Measurements from ENCODE around the gene DMD. TPM values are rescaled to one million over a fixed set of nuclear protein-coding genes. Genes with fewer than 3 reads are reported as not detected.

Gene DMD
- total and polyA plus RNA-seq, 8 donors: 6.8 to 117 (median 44.2) TPM

DNA sequence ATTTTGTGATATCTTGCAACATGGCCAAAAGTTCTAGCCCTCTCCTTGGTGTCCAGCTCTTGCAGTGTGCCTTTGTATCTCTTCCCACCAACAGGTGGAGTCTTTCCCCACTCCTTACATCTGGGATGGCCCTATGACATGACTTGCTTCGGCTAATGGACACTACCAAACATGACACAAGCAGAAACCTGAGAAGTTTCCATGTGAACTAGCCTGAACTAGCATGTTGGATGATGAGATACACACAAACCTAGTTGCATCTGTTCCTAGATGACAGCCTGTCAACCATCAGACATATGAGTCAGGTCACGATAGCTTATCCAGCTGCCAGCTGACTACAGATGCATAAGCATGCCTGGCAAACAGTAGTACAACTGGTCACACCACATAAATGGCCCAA, 1932.0 kb downstream of the DMD start:
- WGBS, 5 donors: 76 to 88% (median 87%) methylated on average over 2 of the region's 2 CpGs
- H3K4me3 ChIP-seq: no peak overlapping the region
- peaks cover 0 to 1% (median 0%) of the 10 kb centered on the region in 4 donors for H3K4me1 ChIP-seq
- no peaks in the 10 kb centered on the region for H3K27me3 ChIP-seq
- H3K27ac ChIP-seq: no peak overlapping the region
- intact Hi-C loops (cut with DNase I; ENCODE audit: low total_unique reads): no loop called here
- no peak for DNase-seq
- no peaks in the 10 kb centered on the region for H3K9me3 ChIP-seq
- no peaks in the 10 kb centered on the region for H3K36me3 ChIP-seq
- TF ChIP-seq, protein P1, sequence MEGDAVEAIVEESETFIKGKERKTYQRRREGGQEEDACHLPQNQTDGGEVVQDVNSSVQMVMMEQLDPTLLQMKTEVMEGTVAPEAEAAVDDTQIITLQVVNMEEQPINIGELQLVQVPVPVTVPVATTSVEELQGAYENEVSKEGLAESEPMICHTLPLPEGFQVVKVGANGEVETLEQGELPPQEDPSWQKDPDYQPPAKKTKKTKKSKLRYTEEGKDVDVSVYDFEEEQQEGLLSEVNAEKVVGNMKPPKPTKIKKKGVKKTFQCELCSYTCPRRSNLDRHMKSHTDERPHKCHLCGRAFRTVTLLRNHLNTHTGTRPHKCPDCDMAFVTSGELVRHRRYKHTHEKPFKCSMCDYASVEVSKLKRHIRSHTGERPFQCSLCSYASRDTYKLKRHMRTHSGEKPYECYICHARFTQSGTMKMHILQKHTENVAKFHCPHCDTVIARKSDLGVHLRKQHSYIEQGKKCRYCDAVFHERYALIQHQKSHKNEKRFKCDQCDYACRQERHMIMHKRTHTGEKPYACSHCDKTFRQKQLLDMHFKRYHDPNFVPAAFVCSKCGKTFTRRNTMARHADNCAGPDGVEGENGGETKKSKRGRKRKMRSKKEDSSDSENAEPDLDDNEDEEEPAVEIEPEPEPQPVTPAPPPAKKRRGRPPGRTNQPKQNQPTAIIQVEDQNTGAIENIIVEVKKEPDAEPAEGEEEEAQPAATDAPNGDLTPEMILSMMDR (IDR thresholded peaks at IDR 0.05): no peak
- TF ChIP-seq EP300 (IDR thresholded peaks at IDR 0.05): no peak
- no peak for TF ChIP-seq POLR2A (IDR thresholded peaks at IDR 0.05)
- TF ChIP-seq POLR2AphosphoS5 (IDR thresholded peaks at IDR 0.05): no peak

DNA sequence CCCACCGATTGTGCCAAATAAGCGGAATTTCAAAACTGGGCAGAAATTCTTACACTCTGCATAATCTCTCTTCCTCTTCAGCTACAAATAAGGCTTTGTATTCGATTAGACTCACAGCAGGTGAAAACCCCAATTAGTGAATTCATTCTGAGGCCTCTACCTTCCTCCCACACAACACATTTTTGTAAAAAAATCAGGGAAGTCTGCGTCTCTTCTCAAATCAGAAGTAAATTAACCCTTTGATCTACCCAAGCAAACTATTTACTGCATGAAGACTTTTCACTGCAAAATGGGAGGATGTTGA, 1938.9 kb downstream of the DMD start:
- no peak for TF ChIP-seq POLR2A (IDR thresholded peaks at IDR 0.05)
- TF ChIP-seq, protein P1 (IDR thresholded peaks at IDR 0.05): no peak
- no peak for TF ChIP-seq POLR2AphosphoS5 (IDR thresholded peaks at IDR 0.05)
- TF ChIP-seq EP300 (IDR thresholded peaks at IDR 0.05): no peak
- Histone ChIP-seq H3K4me1 (peaks cover 0 to 12% (median 0%) of the 10 kb centered on the region in 4 donors), H3K27ac (no peak overlapping the region), H3K36me3 (no peaks in the 10 kb centered on the region), H3K9me3 (no peaks in the 10 kb centered on the region), H3K4me3 (no peak overlapping the region), H3K27me3 (no peaks in the 10 kb centered on the region)
- DNase-seq: no peak
- 22 to 61% (median 51%) methylated on average over 4 of the region's 4 CpGs for WGBS, 5 donors
- intact Hi-C loops (cut with DNase I; ENCODE audit: low total_unique reads): no loop called here

DNA sequence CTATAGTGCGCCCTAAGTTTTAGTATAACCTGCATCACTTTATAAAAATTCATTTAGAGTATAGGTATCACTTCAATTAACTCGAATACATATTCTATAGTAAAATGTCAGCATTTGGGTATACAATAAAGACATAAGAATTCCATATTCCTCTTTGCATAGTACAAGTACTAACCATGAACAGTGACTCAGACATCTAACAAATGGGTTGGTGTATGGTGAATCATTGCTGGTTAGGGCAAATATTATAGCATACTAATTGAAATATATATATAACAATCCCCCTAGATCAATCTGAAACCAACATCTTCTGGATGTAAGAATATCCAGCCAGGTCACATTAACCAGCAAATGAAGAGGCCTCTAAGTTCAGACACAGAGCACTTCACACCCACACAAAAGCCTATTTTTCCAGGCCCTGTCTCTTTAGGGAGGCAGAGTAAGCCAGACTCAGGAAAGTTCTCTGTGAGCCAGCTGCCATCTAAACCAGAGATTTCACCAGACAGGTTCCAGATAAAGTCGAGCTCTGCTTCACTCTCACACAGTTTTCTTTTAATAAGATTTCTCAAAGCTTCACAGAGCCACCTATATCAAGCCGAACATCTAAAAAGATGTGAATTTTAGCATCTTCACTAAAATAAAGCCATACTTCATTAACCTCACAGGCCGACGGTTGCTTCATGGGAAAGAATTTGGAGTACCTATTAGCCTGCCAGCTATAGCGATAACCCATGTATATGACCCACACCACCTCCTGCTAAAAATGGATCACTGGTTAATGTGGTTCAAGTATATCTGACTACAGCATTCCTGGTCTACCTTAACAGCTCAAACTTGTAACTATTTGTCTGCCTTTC, 1939.5 kb downstream of the DMD start:
- H3K4me1 ChIP-seq: peaks cover 0 to 17% (median 0%) of the 10 kb centered on the region in 4 donors
- intact Hi-C loops (cut with DNase I; ENCODE audit: low total_unique reads): no loop called here
- H3K27ac ChIP-seq: no peak overlapping the region
- H3K27me3 ChIP-seq: peaks cover 0 to 2% (median 0%) of the 10 kb centered on the region in 3 donors
- TF ChIP-seq POLR2A (IDR thresholded peaks at IDR 0.05): no peak
- TF ChIP-seq POLR2AphosphoS5 (IDR thresholded peaks at IDR 0.05): no peak
- TF ChIP-seq, protein P1 (IDR thresholded peaks at IDR 0.05): no peak
- TF ChIP-seq EP300 (IDR thresholded peaks at IDR 0.05): no peak
- H3K36me3 ChIP-seq: no peaks in the 10 kb centered on the region
- WGBS, 5 donors: 51 to 74% (median 65%) methylated on average over 7 of the region's 7 CpGs
- no peak for DNase-seq
- H3K9me3 ChIP-seq: no peaks in the 10 kb centered on the region
- no peak overlapping the region for H3K4me3 ChIP-seq

DNA sequence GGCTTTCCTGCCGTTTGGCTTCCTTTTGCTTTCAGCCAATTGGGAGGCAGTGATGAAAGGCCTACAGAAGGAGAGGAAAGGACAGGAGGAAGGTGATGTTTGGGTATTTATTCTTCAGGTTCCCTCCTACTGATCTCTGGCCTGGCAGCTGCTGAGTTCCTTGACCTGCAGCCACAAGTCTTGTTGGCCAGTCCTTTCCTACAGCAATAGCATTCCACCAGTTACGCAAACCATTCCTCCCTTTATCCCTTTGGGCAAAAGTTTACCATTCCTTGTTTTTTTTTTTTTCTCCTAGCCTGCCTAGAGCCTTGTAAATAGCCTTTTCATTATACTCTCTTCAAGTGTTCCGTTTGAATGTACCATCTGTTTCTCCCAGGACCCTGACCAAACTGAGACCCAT, 1941.4 kb downstream of the DMD start:
- H3K27me3 ChIP-seq: peaks cover 0 to 10% (median 0%) of the 10 kb centered on the region in 3 donors
- H3K27ac ChIP-seq: no peak overlapping the region
- no peak overlapping the region for H3K4me3 ChIP-seq
- intact Hi-C loops (cut with DNase I; ENCODE audit: low total_unique reads): no loop called here
- H3K36me3 ChIP-seq: no peaks in the 10 kb centered on the region
- H3K9me3 ChIP-seq: no peaks in the 10 kb centered on the region
- peaks cover 0 to 17% (median 0%) of the 10 kb centered on the region in 4 donors for H3K4me1 ChIP-seq
- 66 to 90% (median 84%) methylated on average over 2 to 3 of the region's 3 CpGs for WGBS, 5 donors
- DNase-seq: no peak
- TF ChIP-seq POLR2AphosphoS5 (IDR thresholded peaks at IDR 0.05) (no peak), POLR2A (IDR thresholded peaks at IDR 0.05) (no peak), EP300 (IDR thresholded peaks at IDR 0.05) (no peak)
- TF ChIP-seq, protein P1 (IDR thresholded peaks at IDR 0.05): no peak
